GM21390 (cell line): ENCODE data around the gene NOL8.

ENCODE experiments used
- ATAC-seq: cut with Tn5 transposase; IDR thresholded peaks from one replicate; pipeline ENCODE4 v1.9.1; 2021; ENCODE audit not compliant: unreplicated experiment

The NOL8 gene

GRCh38 chr9:92312887-92313623 lies 12.1 kb downstream of the NOL8 start:
- ATAC-seq = no peak

- no peak for ATAC-seq
Observed at GRCh38 chr9:92310562-92310961, 14.6 kb downstream of the NOL8 start.

GRCh38 chr9:92308893-92309292 lies 16.3 kb downstream of the NOL8 start:
- peak; percentile 54 for ATAC-seq

GRCh38 chr9:92300936-92301335 lies 24.2 kb downstream of the NOL8 start:
- no peak for ATAC-seq

GRCh38 chr9:92299116-92299515 lies 26.0 kb downstream of the NOL8 start:
- ATAC-seq = no peak

GRCh38 chr9:92298036-92298435 lies 27.1 kb downstream of the NOL8 start:
- no peak for ATAC-seq

GRCh38 chr9:92297611-92298010 lies 27.5 kb downstream of the NOL8 start:
- no peak for ATAC-seq

- no peak for ATAC-seq
Observed at GRCh38 chr9:92295827-92296258, 29.3 kb downstream of the NOL8 start.

GRCh38 chr9:92295240-92295790 lies 29.8 kb downstream of the NOL8 start:
- no peak for ATAC-seq

- no peak for ATAC-seq
Observed at GRCh38 chr9:92294297-92294676, 30.9 kb downstream of the NOL8 start.

GRCh38 chr9:92293452-92294296 lies 31.5 kb downstream of the NOL8 start, which contains the start of gene IARS1:
TSS of gene IARS1 (minus strand) at chr9:92293697. CDS start at chr9:92289419, 4,278 bp downstream.
- peak; percentile 92 for ATAC-seq

GRCh38 chr9:92293075-92293354 lies 32.1 kb downstream of the NOL8 start:
- no peak for ATAC-seq

- ATAC-seq = no peak
Observed at GRCh38 chr9:92292338-92293074, 32.6 kb downstream of the NOL8 start.

GRCh38 chr9:92291577-92291976 lies 33.6 kb downstream of the NOL8 start:
- ATAC-seq = no peak

GRCh38 chr9:92290785-92291429 lies 34.2 kb downstream of the NOL8 start:
- no peak for ATAC-seq

GRCh38 chr9:92289708-92290390 lies 35.3 kb downstream of the NOL8 start:
- no peak for ATAC-seq

GRCh38 chr9:92279302-92279701 lies 45.8 kb downstream of the NOL8 start:
- no peak for ATAC-seq

GRCh38 chr9:92278110-92278509 lies 47.0 kb downstream of the NOL8 start:
- no peak for ATAC-seq

- ATAC-seq = no peak
Observed at GRCh38 chr9:92276331-92277032, 48.7 kb downstream of the NOL8 start.

- ATAC-seq = no peak
Observed at GRCh38 chr9:92275541-92275940, 49.6 kb downstream of the NOL8 start.
